Endothelial cell of umbilical vein (primary cell): ENCODE results near the gene RNF5.

ENCODE experiments used
- EZH2 ChIP-seq: IDR thresholded peaks from 2 replicates; pipeline ENCODE4 v1.6.1; 2012; ENCODE audit warnings: borderline replicate concordance, low read depth, mild to moderate bottlenecking, moderate library complexity, low read length, inconsistent platforms; ENCODE audit not compliant: severe bottlenecking
- GATA2 ChIP-seq: IDR thresholded peaks from 2 replicates; pipeline ENCODE4 v1.7.0; 2011; ENCODE audit warnings: low read depth, mild to moderate bottlenecking, moderate library complexity, mixed read lengths, low read length; ENCODE audit not compliant: insufficient read length, insufficient read depth
- JUN ChIP-seq: IDR thresholded peaks from 2 replicates; pipeline ENCODE4 v1.6.1; 2011; ENCODE audit warnings: borderline replicate concordance, low read depth; ENCODE audit not compliant: insufficient read length, insufficient read depth
- MAX ChIP-seq: IDR thresholded peaks from 2 replicates; pipeline ENCODE4 v1.6.1; 2011; ENCODE audit not compliant: insufficient read depth, insufficient read length
- POLR2A ChIP-seq: IDR thresholded peaks from 2 replicates; pipeline ENCODE4 v1.6.1; 2012; ENCODE audit warnings: low read depth, mild to moderate bottlenecking, control low read depth, low read length
- POLR2AphosphoS5 ChIP-seq: IDR thresholded peaks from 2 replicates; pipeline ENCODE4 v1.6.1; 2012; ENCODE audit warnings: low read depth, mild to moderate bottlenecking, control low read depth, low read length, moderate library complexity; ENCODE audit not compliant: insufficient read depth
- TF ChIP-seq, protein P1 (sequence below), 2 donors: IDR thresholded peaks; 1 replicate in 1 of 2; 2 replicates in 1 of 2; pipeline ENCODE4 v1.5.1; 2011; ENCODE audit warnings: low read length in 2 of 2, mild to moderate bottlenecking in 2 of 2, moderate library complexity in 2 of 2, control low read depth in 1 of 2, inconsistent platforms in 1 of 2, low read depth in 1 of 2; ENCODE audit not compliant: insufficient read depth in 1 of 2; ENCODE audit errors: extremely low read depth in 1 of 2

- TF ChIP-seq POLR2AphosphoS5: peak; percentile 31
- no peak for TF ChIP-seq EZH2
- TF ChIP-seq, protein P1, sequence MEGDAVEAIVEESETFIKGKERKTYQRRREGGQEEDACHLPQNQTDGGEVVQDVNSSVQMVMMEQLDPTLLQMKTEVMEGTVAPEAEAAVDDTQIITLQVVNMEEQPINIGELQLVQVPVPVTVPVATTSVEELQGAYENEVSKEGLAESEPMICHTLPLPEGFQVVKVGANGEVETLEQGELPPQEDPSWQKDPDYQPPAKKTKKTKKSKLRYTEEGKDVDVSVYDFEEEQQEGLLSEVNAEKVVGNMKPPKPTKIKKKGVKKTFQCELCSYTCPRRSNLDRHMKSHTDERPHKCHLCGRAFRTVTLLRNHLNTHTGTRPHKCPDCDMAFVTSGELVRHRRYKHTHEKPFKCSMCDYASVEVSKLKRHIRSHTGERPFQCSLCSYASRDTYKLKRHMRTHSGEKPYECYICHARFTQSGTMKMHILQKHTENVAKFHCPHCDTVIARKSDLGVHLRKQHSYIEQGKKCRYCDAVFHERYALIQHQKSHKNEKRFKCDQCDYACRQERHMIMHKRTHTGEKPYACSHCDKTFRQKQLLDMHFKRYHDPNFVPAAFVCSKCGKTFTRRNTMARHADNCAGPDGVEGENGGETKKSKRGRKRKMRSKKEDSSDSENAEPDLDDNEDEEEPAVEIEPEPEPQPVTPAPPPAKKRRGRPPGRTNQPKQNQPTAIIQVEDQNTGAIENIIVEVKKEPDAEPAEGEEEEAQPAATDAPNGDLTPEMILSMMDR (IDR thresholded peaks at IDR 0.05; ENCODE audit: extremely low read depth in 1 of 2, insufficient read depth in 1 of 2, low read depth in 1 of 2, low read length in 2 of 2): no peak
- no peak for TF ChIP-seq MAX
- TF ChIP-seq JUN: no peak
- peak; percentile 58 for TF ChIP-seq POLR2A
- TF ChIP-seq GATA2: no peak
These were observed 920 bp upstream of the RNF5 start for GRCh38 chr6:32177183-32177787.
